ENCODE results near the gene ECT2L. TPM values are rescaled to one million over a fixed set of nuclear protein-coding genes. Genes with fewer than 3 reads are reported as not detected.
A peak's percentile ranks its signal among the peaks of the same experiment; 100 is the strongest.

Gene ECT2L
- polyA plus RNA-seq, 1 experiment, result 0.01 TPM

DNA sequence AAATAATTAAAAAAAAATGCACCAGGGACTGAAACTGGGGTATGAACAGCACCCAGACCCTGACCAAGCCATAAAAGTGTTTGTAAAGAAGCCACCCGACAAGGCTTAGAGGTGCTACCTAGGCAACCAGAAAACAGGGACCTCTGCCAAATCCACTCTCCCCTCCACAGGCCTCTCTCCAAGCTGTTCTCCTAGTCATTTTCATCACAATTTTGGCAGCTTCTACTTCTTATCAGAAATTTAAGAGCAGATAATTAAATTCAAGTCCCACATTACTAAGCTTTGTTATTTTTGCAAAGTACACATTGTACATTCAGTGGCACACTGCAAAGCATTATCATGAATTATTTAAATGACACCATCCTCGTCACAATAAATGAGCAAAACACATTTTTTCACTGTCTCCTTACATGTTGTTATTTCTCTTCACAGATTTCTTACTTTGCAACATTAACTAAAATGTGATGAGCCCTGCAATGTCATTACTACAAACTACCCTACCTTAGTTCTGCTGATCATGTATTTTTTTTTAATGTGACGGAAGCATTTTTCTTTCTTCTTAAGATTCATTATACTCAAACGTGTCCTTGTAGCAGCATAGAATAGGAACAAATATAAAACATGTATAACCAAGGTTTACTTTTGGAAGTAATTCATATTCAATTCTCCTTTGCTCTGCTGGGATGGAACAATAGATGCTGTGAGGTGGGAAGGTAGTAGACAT, 38.1 kb downstream of the ECT2L start:
- Histone ChIP-seq H3K9me3 (ENCODE audit: control insufficient read depth, insufficient read depth, low read length) (no peaks in the 10 kb centered on the region), H3K4me3 (ENCODE audit: low read depth, low read length) (no peak overlapping the region), H3K27ac (ENCODE audit: low read depth, low read length) (no peak overlapping the region), H3K27me3 (ENCODE audit: control insufficient read depth, insufficient read depth, low read length) (no peaks in the 10 kb centered on the region)
- no peak for DNase-seq (ENCODE audit: low read depth, low spot score)
- POLR2A ChIA-PET, result no interaction called here
- CTCF ChIA-PET, result interaction anchor here (2.1 kb wide), 1 partner anchor 18 kb away, joined by 9 read pairs; no protein-coding TSS in a partner anchor
- TF ChIP-seq, protein P1, sequence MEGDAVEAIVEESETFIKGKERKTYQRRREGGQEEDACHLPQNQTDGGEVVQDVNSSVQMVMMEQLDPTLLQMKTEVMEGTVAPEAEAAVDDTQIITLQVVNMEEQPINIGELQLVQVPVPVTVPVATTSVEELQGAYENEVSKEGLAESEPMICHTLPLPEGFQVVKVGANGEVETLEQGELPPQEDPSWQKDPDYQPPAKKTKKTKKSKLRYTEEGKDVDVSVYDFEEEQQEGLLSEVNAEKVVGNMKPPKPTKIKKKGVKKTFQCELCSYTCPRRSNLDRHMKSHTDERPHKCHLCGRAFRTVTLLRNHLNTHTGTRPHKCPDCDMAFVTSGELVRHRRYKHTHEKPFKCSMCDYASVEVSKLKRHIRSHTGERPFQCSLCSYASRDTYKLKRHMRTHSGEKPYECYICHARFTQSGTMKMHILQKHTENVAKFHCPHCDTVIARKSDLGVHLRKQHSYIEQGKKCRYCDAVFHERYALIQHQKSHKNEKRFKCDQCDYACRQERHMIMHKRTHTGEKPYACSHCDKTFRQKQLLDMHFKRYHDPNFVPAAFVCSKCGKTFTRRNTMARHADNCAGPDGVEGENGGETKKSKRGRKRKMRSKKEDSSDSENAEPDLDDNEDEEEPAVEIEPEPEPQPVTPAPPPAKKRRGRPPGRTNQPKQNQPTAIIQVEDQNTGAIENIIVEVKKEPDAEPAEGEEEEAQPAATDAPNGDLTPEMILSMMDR (IDR thresholded peaks at IDR 0.05; ENCODE audit: low read depth, low read length), result no peak

- ChIA-PET POLR2A (no interaction called here), CTCF (no interaction called here)
- Histone ChIP-seq H3K4me3 (ENCODE audit: low read depth, low read length) (no peak overlapping the region), H3K9me3 (ENCODE audit: control insufficient read depth, insufficient read depth, low read length) (no peaks in the 10 kb centered on the region), H3K27ac (ENCODE audit: low read depth, low read length) (no peak overlapping the region), H3K27me3 (ENCODE audit: control insufficient read depth, insufficient read depth, low read length) (no peaks in the 10 kb centered on the region)
- TF ChIP-seq, protein P1 (IDR thresholded peaks at IDR 0.05; ENCODE audit: low read depth, low read length), result no peak
- no peak for DNase-seq (ENCODE audit: low read depth, low spot score)
These were observed 41.4 kb downstream of the ECT2L start for GRCh38 chr6:138837246-138837645.

DNA sequence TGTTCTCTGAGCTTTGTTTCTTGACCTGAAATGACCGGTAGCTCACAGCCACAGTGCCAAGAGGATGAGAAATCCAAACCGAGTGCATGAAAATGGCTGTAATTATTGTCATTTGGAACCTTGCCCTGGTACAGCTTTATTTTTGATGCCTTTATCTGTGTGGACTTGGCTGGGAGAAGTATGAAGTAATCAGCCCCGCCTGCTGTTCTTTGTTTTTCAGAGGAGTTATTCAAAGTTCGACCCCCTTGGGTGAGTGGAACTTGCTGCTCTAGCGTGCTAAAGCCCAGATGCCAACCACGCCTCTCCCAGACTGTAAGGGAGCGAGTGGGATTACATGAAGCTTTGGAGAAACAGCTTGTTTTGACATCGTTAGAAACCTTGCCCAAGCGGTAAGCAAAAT, 48.3 kb downstream of the ECT2L start:
- DNase-seq (ENCODE audit: low read depth, low spot score), result peak; percentile 1
- no peaks in the 10 kb centered on the region for H3K27me3 ChIP-seq (ENCODE audit: control insufficient read depth, insufficient read depth, low read length)
- H3K27ac ChIP-seq (ENCODE audit: low read depth, low read length), result no peak overlapping the region
- CTCF ChIA-PET, result no interaction called here
- POLR2A ChIA-PET, result no interaction called here
- no peak overlapping the region for H3K4me3 ChIP-seq (ENCODE audit: low read depth, low read length)
- H3K9me3 ChIP-seq (ENCODE audit: control insufficient read depth, insufficient read depth, low read length), result no peaks in the 10 kb centered on the region
- TF ChIP-seq, protein P1 (IDR thresholded peaks at IDR 0.05; ENCODE audit: low read depth, low read length), result no peak

GRCh38 chr6:138847884-138848283, 52.0 kb downstream of the ECT2L start:
- CTCF ChIA-PET, result interaction anchor here (0.6 kb wide), 1 partner anchor 36 kb away, joined by 7 read pairs; no protein-coding TSS in a partner anchor
- TF ChIP-seq, protein P1 (IDR thresholded peaks at IDR 0.05; ENCODE audit: low read depth, low read length), result no peak
- Histone ChIP-seq H3K27ac (ENCODE audit: low read depth, low read length) (no peak overlapping the region), H3K4me3 (ENCODE audit: low read depth, low read length) (no peak overlapping the region), H3K9me3 (ENCODE audit: control insufficient read depth, insufficient read depth, low read length) (no peaks in the 10 kb centered on the region), H3K27me3 (ENCODE audit: control insufficient read depth, insufficient read depth, low read length) (no peaks in the 10 kb centered on the region)
- no peak for DNase-seq (ENCODE audit: low read depth, low spot score)
- POLR2A ChIA-PET, result interaction anchor here (0.7 kb wide), 1 partner anchor 16 kb away, joined by 4 read pairs; no protein-coding TSS in a partner anchor

GRCh38 chr6:138848461-138848860, 52.6 kb downstream of the ECT2L start:
- H3K27ac ChIP-seq (ENCODE audit: low read depth, low read length), result no peak overlapping the region
- ChIA-PET CTCF (no interaction called here), POLR2A (no interaction called here)
- DNase-seq (ENCODE audit: low read depth, low spot score), result no peak
- H3K4me3 ChIP-seq (ENCODE audit: low read depth, low read length), result no peak overlapping the region
- TF ChIP-seq, protein P1 (IDR thresholded peaks at IDR 0.05; ENCODE audit: low read depth, low read length), result no peak
- no peaks in the 10 kb centered on the region for H3K27me3 ChIP-seq (ENCODE audit: control insufficient read depth, insufficient read depth, low read length)
- H3K9me3 ChIP-seq (ENCODE audit: control insufficient read depth, insufficient read depth, low read length), result no peaks in the 10 kb centered on the region
